Smooth muscle cell of the coronary artery (primary cell): ENCODE measurements around the gene FAM221B. TPM values are rescaled to one million over a fixed set of nuclear protein-coding genes. Genes with fewer than 3 reads are reported as not detected.

Experiments
- total RNA-seq: library from RNA; depleted of rRNA; stranded (reverse); fragments of >200 nt; gene quantifications from 2 replicates; pipeline ENCODE4 v1.2.3, GENCODE V29; 2014; ENCODE audit warnings: low replicate concordance

FAM221B gene, protein sequence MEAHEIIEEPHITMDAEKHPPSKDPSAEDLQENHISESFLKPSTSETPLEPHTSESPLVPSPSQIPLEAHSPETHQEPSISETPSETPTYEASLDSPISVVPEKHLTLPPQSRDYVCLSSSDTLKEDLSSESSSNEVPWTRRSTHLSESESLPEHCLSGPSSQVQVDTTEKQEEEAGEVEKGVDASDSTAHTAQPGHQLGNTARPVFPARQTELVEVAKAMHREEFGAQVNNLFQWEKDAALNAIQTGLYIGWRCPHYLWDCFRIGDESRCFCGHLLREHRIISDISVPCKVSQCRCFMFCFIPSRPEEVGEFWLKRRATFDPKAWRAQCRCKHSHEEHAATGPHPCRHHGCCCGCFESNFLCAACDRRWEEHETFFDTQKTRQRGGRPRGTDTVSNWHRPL
- not detected in 2 replicates for total RNA-seq

DNA sequence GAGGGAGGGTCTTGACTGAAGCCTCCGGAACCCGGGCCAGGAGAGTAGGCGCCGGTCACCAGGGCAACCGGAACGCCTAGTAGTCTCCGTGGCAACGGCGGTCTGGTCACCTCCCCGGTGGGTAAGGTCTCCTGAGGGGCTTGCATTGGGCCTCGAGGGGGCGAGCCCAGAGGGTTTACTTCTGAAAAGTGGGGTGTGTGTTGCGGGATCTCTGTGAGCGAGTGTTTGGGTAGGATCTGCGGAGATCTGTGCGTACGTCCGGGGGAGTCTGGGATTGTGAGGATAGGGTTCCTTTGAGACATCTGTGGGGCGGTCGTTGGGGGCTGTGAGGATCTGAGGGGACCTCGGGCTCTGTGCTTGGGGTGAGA, at the start of gene FAM221B:
FAM221B (minus strand) TSS at position 17 of the 368 bp plus-strand sequence. CDS start 2,571 bp downstream, outside the sequence.

DNA sequence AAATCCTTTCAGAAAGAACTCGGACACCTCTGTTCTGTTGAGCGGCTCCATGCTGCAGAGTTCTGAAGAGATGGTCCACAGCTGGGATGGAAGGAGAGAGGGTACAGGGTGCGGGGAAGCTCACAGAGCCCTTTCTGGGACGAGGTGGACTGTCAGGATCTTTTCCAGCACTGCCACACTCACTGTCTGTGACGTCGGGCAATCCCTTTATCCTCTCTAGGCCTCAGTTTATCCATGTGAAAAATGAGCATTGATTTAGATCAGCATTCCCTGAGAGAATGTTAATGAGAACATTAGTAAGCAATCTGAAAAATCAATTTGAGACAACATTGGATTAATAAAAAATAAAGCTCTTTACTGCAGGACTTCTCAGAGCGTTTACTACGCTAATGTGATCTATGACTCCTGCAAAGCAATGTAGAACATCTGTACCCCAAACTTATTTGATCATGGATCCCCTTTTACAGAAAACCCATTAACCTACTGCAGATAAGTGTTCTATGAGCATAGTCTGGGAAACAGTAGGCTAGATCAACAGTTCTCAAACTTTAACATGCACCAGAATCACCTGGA, 41.9 kb upstream of the FAM221B start, which contains the start of gene OR13J1:
OR13J1 (minus strand) TSS at position 51 of the 573 bp plus-strand sequence; CDS start at position 51, 0 bp downstream.

DNA sequence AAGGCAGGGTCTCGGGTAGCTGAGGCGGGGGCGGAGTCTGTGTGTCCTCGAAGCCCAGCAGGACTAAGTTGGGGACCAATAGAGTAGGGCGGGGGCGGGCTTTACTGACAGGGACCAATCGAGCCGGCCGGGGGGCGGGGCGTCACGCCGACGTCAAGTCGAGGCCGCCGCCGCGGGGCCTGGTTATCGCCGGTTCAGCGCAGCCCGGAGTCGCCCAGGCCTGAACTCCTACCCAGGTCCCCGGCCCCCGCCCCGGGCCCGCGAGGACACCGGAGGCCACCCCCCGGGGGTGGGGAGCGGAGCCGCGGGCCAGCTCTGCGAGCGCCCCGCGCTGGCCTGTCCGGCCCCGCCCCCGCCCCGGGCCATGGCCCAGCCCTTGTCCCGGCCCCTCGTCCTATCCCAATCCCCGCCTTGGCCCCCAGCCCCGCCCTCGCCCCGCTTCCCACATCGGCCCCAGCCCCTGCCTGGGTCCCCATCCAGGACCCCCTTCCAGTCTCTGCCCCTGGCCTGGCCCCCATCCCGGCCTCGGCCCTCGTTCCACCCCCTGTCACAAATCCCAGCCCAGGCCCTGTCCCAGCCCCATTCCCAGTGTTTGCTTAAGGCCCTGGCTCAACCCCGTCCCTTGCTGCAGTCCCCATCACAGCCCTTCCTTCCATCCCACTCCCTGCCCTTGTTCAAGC, 692 bp upstream of the FAM221B start, which contains the start of gene TMEM8B:
TMEM8B (plus strand) TSS at position 145 of the 680 bp plus-strand sequence; CDS start at position 365, 220 bp downstream.

DNA sequence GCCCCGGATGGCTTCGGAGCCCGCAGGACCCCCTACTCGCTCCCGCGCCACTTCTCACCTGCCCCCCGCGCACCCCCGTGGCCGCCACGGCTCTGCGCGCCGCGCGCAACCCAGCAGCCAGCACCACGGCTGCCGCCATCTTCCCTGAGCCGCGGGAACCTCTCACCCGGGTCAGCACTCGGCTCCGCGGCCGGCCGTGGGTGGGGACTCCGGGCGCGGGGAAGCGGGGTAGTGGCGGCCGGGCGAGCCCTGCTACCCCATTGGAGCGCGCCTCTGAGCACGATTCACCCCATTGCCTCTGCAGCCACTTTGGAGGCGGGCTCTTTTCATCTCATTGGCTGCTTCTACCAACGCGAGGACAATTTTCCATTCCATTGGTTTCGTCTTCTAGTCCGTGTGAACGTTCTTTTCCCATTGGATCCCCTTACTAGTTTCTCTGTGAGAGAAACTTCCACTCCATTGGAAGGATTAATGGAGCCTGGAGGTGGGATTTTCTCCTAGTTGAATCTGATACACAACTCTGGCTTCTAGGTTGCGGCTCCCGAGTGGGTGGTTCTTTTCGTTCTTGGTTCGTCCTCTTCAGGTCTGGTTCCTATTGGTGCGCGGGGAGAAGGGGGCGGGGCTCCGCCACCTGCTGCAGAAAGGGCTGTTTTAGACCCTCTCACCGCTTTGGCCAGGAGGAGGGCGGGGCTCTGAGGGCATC, 13.5 kb downstream of the FAM221B start, which contains the start of gene HINT2:
HINT2 (minus strand) TSS at position 202 of the 703 bp plus-strand sequence; CDS start at position 139, 63 bp downstream.

GRCh38 chr9:35812025-35812602, 16.4 kb downstream of the FAM221B start, which contains the start of gene SPAG8:
Gene SPAG8, minus strand, starts transcription at chr9:35812262. Its CDS starts 115 bp downstream, at chr9:35812147.

GRCh38 chr9:35791297-35791921, 37.1 kb downstream of the FAM221B start, which contains the start of gene NPR2:
Gene NPR2, plus strand, starts transcription at chr9:35791591. Its CDS starts 818 bp downstream, at chr9:35792409.

Other genes starting within 250 kb of the FAM221B start
- 5.7 and 18.8 TPM in 2 replicates for gene TESK1, start 223.5 kb downstream of the FAM221B start, total RNA-seq
- 0.30 and 3.5 TPM in 2 replicates for gene CD72, start 210.3 kb downstream of the FAM221B start, total RNA-seq
- gene SIT1, start 177.8 kb downstream of the FAM221B start, total RNA-seq: 0.12 and 0.15 TPM in 2 replicates
- gene RMRP, start 170.7 kb downstream of the FAM221B start, total RNA-seq: 21,628 and 54,922 TPM in 2 replicates
- 13.5 and 17.8 TPM in 2 replicates for gene CCDC107, start 170.4 kb downstream of the FAM221B start, total RNA-seq
- 0.53 TPM in 1 of 2 replicates, not detected in the other for gene ARHGEF39, start 163.5 kb downstream of the FAM221B start, total RNA-seq
- gene CA9, start 154.8 kb downstream of the FAM221B start, total RNA-seq: 0.98 TPM in 1 of 2 replicates, not detected in the other
- gene TPM2, start 138.8 kb downstream of the FAM221B start, total RNA-seq: 835 and 1,197 TPM in 2 replicates
- gene TLN1, start 96.5 kb downstream of the FAM221B start, total RNA-seq: 309 and 372 TPM in 2 replicates
- 28.4 and 66.7 TPM in 2 replicates for gene CREB3, start 96.1 kb downstream of the FAM221B start, total RNA-seq
- gene GBA2, start 79.5 kb downstream of the FAM221B start, total RNA-seq: 23.5 and 27.1 TPM in 2 replicates
- 8.3 and 11.0 TPM in 2 replicates for gene RGP1, start 79.4 kb downstream of the FAM221B start, total RNA-seq
- not detected in 2 replicates for gene MSMP, start 74.5 kb downstream of the FAM221B start, total RNA-seq
- 18.7 and 19.5 TPM in 2 replicates for gene NPR2, start 37.1 kb downstream of the FAM221B start, total RNA-seq
- gene SPAG8, start 16.5 kb downstream of the FAM221B start, total RNA-seq: 1.2 and 1.3 TPM in 2 replicates
- 11.3 and 37.8 TPM in 2 replicates for gene HINT2, start 13.7 kb downstream of the FAM221B start, total RNA-seq
- gene TMEM8B, start 496 bp upstream of the FAM221B start, total RNA-seq: 1.6 and 2.3 TPM in 2 replicates
- gene OR13J1, start 41.7 kb upstream of the FAM221B start, total RNA-seq: not detected in 2 replicates
- 12.0 TPM in 1 of 2 replicates, not detected in the other for gene HRCT1, start 77.5 kb upstream of the FAM221B start, total RNA-seq
- 0.12 and 0.68 TPM in 2 replicates for gene SPAAR, start 80.8 kb upstream of the FAM221B start, total RNA-seq
- gene OR2S2, start 129.4 kb upstream of the FAM221B start, total RNA-seq: 0.08 TPM in 1 of 2 replicates, not detected in the other
- 39.6 and 44.8 TPM in 2 replicates for gene RECK, start 208.2 kb upstream of the FAM221B start, total RNA-seq